Testis (tissue), 2 donors: ENCODE results near the gene SIGLEC15.

ENCODE experiments used
- POLR2A ChIP-seq: fragments of 450-650 bp; IDR thresholded peaks from one replicate; pipeline ENCODE4 v1.6.1; 2017; ENCODE audit warnings: antibody characterized with exemption, mild to moderate bottlenecking, moderate library complexity
- TF ChIP-seq, protein P1 (sequence below), 3 experiments: fragments of 450-650 bp in 2 of 3; fragments of 200-600 bp in 1 of 3; sonication (generic) in 1 of 3; IDR thresholded peaks; one replicate each; pipeline ENCODE4 v1.5.1; 2016 to 2019; ENCODE audit warnings: antibody characterized with exemption in 3 of 3, mild to moderate bottlenecking in 2 of 3, moderate library complexity in 1 of 3

DNA sequence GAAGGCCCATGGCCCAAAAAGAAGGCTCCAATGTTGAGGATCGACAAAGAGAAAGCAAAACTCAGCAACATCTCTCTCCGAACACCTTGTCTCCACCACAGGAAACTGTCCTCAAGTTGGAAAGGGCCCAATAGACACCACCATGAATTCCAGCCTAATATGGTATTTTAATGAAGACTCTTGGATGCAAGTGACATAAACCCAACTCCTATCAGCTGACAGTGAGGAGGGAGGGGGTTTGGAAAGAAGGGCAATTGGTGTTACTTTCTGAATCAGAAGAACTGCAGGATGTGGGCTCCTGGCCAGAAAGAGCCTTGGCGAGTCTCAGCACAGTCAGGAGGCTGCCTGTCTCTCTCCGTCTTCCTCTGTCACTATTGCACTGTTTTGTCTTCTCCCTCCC lies 40.3 kb upstream of the SIGLEC15 start:
- TF ChIP-seq, protein P1, sequence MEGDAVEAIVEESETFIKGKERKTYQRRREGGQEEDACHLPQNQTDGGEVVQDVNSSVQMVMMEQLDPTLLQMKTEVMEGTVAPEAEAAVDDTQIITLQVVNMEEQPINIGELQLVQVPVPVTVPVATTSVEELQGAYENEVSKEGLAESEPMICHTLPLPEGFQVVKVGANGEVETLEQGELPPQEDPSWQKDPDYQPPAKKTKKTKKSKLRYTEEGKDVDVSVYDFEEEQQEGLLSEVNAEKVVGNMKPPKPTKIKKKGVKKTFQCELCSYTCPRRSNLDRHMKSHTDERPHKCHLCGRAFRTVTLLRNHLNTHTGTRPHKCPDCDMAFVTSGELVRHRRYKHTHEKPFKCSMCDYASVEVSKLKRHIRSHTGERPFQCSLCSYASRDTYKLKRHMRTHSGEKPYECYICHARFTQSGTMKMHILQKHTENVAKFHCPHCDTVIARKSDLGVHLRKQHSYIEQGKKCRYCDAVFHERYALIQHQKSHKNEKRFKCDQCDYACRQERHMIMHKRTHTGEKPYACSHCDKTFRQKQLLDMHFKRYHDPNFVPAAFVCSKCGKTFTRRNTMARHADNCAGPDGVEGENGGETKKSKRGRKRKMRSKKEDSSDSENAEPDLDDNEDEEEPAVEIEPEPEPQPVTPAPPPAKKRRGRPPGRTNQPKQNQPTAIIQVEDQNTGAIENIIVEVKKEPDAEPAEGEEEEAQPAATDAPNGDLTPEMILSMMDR (IDR thresholded peaks at IDR 0.05) = no peak
- TF ChIP-seq POLR2A = no peak
